Stimulated activated CD8-positive, alpha-beta memory T cell treated with anti-CD3 and anti-CD28 coated beads, Interleukin-4, amount 100 ng/mL, for 1 hour (primary cell): Measurements from ENCODE around the gene ZSCAN1.
A peak's percentile ranks its signal among the peaks of the same experiment; 100 is the strongest.

Experiments used
- DNase-seq, 2 donors: peaks; one replicate each; pipeline ENCODE4 v3.0.0-alpha.2; 2020; ENCODE audit warnings: low read depth in 2 of 2, low spot score in 1 of 2

ZSCAN1 gene

DNA sequence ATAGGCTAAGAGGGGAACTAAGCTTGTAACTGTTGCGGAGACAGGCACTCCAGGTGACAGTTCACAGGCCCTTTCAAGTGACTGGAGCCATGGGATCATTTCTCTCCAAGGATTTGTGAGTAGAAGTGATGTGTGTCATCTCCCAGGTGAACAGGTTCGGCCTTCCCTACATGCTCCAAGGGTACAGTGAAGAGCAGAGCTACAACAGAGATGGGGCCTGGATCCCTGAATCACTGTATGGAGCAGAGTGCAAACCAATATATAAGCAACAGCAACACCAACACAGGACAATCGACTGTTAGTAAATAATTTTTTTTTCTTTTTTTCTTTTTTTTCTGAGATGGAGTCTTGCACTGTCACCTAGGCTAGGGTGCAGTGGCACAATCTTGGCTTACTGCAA lies 49.2 kb downstream of the ZSCAN1 start:
- no peak for DNase-seq

DNA sequence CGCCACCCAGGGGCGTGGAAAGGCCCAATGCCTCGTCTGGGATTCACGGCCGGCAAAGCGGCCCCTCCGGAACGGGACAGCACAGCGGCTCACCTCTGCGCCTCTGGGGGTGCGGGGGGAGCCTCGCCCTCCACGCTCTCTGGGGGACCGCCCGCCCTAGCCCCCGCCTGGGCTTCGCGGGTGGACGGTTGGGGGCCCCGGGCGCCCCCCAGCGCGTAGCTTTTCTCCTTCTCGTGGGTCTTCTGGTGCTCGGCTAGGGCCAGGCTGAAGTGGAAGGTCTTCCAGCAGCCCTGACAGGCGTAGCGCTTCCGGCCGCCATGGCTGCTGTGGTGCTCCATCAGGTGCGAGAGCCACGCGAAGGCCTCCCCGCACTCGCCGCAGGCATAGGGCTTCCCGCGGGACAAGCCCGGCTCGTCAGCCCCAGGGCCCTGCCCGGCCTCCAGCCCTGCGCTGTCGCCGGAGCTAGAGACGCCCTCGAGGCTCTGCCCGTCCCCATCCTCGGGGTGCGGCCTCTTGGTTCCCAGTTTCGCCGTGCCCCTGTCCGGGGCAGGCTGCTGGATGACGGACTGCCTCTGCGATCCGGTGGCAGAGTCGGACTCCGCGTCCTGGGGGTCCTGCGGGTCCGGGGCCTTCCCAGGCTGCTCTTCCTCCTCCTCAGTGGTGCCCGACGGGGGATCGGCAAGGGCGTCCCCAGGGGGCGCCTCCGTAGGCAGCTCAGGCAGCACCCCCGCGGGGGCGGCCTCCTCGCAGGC lies 50.9 kb downstream of the ZSCAN1 start:
- no peak for DNase-seq

DNA sequence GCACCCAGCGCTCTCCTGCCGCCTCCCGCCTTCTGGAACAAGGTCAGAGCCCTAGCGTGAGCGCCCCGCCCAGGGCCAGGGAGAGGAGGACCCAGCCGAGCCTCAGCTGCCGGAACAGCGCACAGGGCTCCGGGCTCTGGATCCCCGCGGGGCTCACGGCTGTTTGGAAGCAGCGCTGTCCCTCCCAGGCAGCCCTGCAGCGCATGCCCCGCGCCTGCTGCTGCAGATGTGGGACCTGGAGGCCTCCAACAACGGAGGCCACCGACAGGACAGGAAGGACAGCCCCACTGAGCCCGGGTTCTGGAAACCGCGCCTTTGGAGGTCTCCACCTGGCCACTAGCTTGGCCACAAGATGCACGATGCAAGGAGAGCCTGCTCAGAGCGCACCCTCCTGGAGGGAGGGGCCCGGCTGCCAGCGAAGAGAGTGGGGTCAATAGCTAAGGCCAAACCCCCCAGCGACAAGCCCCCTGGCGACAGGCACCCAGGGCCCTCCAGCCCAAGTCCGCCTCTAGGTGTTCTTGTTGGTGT lies 51.6 kb downstream of the ZSCAN1 start:
- DNase-seq, result no peak

DNA sequence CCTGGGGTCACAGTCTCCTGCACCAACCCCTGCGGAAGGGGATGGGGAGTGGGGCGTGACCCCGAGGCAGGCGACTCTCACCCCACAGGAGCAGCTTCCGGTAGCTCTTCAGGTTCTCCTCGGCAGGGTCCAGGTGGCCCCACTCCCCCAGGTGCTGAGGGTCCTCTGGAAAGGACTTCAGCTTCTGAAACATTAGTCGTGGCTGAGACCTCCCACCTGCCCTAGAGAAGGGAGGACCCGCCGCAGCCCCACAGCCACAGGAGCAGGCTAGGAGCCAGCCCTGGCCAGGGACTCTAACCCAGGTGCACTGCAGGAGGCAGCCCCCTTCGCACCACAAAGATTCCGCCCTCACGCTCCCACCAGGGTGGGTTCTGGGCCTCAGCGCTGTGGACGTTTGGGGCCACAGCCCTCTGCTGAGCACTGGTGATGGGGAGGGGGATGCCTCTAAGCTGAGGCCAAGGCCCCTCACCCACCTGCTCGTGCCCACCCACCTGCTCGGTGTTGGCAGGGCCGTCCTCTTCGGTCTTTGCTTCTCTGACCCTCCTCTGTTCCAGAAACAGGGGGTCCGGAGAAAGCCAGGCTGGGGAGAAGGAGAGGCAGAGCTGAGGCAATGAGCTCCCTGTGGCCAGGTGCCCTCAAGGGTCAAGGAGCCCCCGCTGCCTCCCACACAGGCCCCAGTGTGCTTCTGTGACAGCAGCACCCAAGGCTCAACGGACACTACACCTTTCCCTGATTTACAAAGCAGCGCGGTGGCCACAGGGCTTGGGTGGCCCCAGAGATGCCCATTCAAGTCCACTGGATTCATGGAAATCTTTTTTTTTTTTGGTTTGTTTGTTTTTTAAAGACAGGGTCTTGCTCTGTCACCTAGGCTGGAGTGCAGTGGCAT lies 53.2 kb downstream of the ZSCAN1 start:
- DNase-seq, result no peak

DNA sequence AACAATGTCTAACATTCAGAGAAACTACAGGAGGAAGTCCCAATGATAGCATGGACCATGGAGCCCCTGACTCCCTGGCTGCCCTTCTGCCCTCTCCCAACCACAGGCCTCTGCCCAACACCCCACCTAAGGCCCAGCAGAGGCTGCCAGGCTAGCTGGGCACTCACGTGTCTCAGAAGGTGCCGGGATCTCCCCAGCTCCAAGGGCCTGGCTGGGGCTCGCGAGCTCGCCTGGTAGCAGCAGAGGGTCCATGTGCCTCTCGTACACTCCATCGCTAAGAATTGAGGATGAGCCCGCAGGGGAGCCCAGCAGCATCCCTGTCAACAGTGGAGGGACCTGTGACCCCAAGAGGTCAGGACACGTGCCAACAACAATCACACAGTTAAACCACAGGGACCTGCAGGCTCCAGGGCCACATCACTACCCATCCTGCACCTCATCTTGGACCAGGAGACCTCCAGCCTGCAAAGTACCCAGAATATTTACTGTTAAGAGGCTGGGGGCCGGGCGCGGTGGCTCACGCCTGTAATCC lies 54.8 kb downstream of the ZSCAN1 start:
- DNase-seq, result no peak

DNA sequence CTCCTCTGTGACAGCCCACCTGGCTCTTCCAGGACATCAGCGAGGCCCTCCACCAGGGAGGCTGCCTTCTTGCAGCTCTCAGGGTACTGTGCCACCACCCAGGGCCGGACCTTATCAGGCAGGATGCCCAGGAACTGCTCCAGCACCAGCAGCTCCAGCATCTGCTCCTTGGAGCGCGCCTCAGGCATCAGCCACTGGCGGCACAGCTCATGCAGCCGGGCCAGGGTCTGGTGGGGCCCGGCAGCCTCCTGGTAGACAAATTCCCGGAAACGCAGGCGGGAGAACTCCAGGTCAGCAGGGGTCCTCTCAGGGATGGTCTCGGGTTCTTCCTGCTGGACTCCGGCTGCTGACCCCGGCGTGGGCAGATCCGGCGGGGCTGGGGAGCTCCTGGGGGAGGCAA lies 56.0 kb downstream of the ZSCAN1 start:
- no peak for DNase-seq

DNA sequence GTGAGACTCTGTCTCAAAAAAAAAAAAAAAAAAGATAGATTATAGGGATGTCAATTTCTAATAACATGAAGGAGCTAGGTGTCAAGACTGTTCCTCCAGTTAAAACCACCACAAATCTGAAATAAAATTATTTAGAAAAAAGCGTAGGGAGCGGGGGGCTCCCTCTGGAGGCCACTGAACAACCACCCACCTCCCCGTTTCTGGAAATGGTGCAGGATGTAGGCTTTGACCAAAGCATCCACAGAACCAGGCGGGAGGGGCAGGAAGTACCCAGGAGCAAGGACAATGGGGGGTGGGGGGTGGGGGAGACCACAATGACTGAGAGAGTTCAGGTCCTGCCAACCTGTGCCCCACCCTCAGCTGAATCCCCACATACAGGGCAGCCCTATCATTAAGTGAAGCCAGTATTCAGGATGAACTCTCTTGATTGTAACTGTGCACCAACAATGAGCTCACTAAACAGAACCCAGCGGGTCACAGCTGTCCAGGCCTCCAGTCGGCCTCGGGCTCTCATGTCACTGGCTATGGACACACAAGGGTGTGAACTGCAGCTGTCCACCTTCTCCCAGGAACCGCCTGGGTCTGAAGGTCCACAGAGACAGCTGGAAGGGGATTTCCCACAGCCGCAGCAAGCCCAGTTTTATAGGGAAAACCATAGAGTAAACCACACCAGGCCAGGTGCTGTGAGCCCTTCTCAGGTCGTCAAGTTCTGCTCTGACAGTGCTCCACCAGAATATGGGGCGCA lies 57.6 kb downstream of the ZSCAN1 start:
- no peak for DNase-seq

DNA sequence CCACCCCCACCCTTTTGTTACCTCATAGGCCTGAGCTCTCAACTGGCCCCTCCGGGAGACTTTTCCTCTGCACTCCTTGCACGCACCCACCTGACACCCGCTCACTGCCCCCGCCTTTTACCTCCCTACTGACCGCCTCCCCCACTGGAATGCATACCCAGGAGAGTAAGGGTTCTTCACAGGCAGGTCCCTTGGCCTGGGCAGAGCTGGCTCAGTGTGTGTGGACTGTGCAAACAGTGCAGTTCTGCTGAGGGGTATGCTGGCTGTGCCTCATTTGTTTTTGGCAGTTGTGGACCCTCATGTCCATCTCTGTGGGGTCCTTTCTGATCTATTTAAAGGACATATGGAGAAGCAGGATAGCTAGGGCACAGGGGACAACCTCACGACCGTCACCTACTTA lies 59.2 kb downstream of the ZSCAN1 start:
- DNase-seq, result no peak

DNA sequence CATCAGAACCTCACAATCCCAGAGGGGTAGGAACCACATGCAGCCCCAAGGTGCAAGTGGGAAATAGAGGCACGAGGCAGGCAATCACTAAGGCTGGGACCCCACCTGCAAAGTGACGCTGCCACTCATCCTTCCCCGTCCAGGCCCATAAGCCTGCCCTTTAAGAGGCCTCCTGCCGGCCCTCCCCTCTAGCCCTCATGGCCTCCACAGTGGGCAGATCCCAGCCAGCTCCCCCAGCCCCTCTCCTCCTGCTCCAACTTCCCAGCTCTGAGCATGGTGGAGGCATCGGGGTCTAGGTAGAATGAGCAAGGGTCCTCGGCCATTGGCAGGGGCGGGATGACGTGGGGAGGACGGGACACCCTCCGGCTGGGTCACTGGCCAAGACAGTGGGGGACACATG lies 61.5 kb downstream of the ZSCAN1 start:
- no peak for DNase-seq

DNA sequence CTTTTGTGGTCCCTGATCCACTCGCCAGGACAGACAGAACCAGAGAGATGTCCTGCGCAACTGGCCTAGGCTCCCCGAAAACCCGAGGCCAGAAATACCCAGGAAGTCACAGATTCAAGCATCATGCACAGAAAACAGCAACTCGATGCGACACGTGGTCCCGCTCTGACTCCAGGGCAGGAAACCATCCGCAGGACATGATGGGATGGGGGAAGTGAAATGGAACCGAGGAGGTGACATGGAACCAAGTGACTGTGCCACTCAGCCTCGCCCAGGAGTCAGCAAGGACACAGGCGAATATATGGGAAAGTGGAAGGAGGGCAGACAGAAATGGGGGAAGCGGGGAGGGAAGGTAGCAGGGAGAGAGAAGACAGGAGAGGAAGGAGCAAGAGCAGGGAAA lies 63.1 kb downstream of the ZSCAN1 start:
- DNase-seq, result no peak

DNA sequence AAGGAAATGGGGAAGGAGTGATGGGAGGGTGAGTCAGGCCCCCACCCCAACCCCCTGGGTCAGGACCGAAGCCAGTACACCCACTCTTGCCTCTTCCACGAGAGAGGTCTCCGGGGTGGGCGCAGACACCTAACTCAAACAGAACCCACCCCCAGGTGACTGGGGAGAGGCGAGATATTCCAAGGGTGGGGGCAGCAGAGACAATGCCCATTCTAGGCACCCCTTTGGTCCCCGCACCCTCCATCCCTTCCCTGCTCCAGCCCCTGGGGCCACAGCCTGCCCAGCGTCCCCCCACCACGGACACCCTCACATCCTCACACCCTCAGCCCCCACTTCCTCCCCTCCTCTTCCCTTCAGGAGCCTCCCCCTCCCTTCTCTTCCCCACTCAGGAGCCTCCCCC lies 63.5 kb downstream of the ZSCAN1 start:
- DNase-seq, result no peak

DNA sequence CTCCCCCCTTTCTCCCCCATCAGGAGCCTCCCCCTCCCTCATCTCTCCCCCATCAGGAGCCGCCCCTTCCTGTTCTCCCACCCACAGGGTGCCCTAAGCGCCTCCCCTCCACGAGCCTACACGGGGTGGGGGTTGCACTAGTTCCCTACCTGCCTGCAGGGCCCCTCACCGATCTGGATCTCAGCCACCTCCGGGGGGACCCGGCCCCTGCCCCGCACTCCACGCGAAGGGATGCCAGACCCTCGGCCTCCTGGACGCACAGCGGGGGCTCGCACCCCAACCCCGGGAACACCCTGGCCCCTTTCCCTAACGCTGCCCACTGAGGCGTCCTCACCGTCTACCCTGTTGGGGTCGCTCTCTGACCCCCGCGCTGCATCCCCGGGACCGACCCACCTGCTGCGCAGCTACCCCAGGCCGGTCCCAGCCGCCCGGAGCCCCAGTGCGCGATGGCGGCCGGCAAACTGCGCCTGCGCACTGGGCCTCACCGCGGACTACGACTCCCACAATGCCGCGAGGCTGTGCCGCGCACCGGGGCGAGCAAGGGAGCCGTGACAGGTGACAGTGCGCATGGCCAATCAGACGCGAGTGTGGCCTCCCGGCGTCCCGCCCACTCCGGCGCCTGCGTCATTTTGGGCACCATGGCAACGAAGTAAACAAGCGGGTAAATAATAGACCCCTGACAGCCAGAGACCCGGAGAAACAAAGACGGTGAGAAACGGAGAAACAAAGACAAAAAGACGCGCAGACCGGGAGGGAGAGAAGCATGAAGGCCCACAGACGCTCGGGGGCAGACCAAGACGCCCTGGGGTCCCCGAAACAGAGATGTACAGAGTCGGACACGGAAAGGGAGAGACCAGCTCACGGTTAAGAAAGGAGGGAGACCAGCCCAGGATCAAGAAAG lies 64.2 kb downstream of the ZSCAN1 start, which contains the start of gene ZSCAN18:
TSS of gene ZSCAN18 (minus strand) at position 451 of the 901 bp plus-strand sequence. CDS start 7,964 bp downstream, outside the sequence.
- peak; percentile 95 for DNase-seq

DNA sequence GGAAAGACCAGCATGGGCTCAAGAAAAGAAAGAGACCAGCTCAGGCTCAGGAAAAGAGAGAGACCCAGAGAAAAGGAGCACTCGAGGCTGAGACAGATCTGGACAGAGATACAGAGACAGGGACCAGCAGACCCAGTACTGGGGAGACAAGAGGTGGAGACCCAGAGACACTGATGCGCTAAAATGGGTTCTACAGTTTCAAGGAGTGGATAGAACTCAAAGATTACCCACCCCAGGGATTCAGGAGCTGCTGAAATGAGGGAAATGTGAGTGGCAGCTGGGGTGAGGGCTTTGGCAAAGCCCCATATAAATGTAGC lies 64.8 kb downstream of the ZSCAN1 start:
- no peak for DNase-seq
